Measurements from ENCODE around the gene KLF6.

Gene KLF6

DNA sequence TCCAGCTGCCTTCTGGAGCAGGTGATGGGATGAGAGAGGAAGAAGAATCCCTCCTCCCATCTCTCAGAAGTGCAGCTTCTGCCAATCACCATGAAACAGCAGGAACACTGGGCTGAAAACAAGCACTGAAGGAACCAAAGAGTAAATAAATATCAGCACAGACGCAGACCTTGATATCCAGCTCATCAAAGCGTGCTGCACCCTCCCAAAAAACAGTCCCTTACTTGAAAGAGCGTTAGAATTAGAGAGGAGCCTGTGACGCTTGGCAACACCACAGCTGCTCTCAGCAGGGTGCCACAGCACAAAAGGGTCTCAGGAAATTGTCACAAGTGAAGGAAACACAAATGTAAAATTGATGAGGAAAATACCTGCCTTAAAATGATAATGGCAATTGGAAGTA is 39.5 kb downstream of the KLF6 start:
- H3K27me3 ChIP-seq = no peaks in the 10 kb centered on the region
- DNase-seq = no peak
- TF ChIP-seq, protein P1, sequence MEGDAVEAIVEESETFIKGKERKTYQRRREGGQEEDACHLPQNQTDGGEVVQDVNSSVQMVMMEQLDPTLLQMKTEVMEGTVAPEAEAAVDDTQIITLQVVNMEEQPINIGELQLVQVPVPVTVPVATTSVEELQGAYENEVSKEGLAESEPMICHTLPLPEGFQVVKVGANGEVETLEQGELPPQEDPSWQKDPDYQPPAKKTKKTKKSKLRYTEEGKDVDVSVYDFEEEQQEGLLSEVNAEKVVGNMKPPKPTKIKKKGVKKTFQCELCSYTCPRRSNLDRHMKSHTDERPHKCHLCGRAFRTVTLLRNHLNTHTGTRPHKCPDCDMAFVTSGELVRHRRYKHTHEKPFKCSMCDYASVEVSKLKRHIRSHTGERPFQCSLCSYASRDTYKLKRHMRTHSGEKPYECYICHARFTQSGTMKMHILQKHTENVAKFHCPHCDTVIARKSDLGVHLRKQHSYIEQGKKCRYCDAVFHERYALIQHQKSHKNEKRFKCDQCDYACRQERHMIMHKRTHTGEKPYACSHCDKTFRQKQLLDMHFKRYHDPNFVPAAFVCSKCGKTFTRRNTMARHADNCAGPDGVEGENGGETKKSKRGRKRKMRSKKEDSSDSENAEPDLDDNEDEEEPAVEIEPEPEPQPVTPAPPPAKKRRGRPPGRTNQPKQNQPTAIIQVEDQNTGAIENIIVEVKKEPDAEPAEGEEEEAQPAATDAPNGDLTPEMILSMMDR (IDR thresholded peaks at IDR 0.05; ENCODE audit: low read depth, low read length) = no peak
- H3K4me3 ChIP-seq (ENCODE audit: low read depth, low read length) = no peak overlapping the region
- H3K9me3 ChIP-seq = no peaks in the 10 kb centered on the region
- H3K36me3 ChIP-seq = no peaks in the 10 kb centered on the region
- H3K4me1 ChIP-seq = peaks cover 19% of the 10 kb centered on the region

GRCh38 chr10:3741688-3742461 is 43.1 kb downstream of the KLF6 start:
- no peak overlapping the region for H3K4me3 ChIP-seq (ENCODE audit: low read depth, low read length)
- TF ChIP-seq, protein P1 (IDR thresholded peaks at IDR 0.05; ENCODE audit: low read depth, low read length) = no peak
- no peaks in the 10 kb centered on the region for H3K36me3 ChIP-seq
- H3K27me3 ChIP-seq = no peaks in the 10 kb centered on the region
- H3K9me3 ChIP-seq = no peaks in the 10 kb centered on the region
- no peak for DNase-seq
- peaks cover 12% of the 10 kb centered on the region for H3K4me1 ChIP-seq

- Histone ChIP-seq H3K4me3 (ENCODE audit: low read depth, low read length) (no peak overlapping the region), H3K36me3 (no peaks in the 10 kb centered on the region), H3K9me3 (no peaks in the 10 kb centered on the region), H3K4me1 (peaks cover 6% of the 10 kb centered on the region), H3K27me3 (no peaks in the 10 kb centered on the region)
- DNase-seq = no peak
- TF ChIP-seq, protein P1 (IDR thresholded peaks at IDR 0.05; ENCODE audit: low read depth, low read length) = no peak
Observed at GRCh38 chr10:3740157-3740871, 44.7 kb downstream of the KLF6 start.

DNA sequence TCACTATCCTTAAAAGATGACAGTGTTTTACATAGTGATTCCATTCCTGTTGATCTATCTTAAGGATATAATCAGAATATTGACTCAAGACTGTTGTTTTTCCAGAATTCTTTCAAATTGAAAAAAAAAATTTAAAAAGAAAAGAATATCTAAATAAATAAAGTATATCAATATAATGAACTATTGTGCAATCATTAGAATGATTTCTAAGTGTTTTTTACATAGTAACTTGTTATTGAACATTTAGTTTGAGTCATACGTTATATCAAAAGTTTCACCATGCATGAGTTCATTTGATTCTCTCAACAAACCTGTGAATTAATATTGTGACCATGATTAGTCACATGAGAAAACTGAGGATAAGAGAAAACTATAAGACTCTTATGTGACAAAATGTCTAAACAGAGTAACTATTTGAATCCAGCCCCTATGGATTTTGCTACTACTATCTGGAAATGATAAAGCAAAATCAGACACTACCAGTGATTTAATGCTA is 46.1 kb downstream of the KLF6 start:
- Histone ChIP-seq H3K9me3 (no peaks in the 10 kb centered on the region), H3K27me3 (no peaks in the 10 kb centered on the region), H3K36me3 (no peaks in the 10 kb centered on the region), H3K4me3 (ENCODE audit: low read depth, low read length) (no peak overlapping the region), H3K4me1 (no peaks in the 10 kb centered on the region; the same call in 1 of the 2 replicates)
- no peak for DNase-seq
- TF ChIP-seq, protein P1 (IDR thresholded peaks at IDR 0.05; ENCODE audit: low read depth, low read length) = no peak

DNA sequence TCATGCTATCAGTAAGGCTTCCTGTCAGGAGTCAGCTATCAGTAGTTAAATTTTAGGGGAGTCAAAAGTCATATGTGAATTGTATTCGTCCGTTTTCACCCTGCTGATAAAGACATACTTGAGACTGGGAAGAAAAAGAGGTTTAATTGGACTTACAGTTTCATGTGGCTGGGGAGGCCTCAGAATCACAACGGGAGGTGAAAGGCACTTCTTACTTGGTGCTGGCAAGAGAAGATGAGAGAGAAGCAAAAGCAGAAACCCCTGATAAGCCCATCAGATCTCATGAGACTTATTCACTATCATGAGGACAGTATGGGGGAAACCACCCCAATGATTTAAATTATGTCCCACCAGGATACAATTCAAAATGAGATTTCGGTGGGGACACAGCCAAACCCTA is 47.1 kb downstream of the KLF6 start:
- no peaks in the 10 kb centered on the region; the same call in 1 of the 2 replicates for H3K4me1 ChIP-seq
- no peak for DNase-seq
- no peak overlapping the region for H3K4me3 ChIP-seq (ENCODE audit: low read depth, low read length)

More for the DNA sequence above, 47.1 kb downstream of the KLF6 start:
- TF ChIP-seq, protein P1 (IDR thresholded peaks at IDR 0.05; ENCODE audit: low read depth, low read length) = no peak
- H3K27me3 ChIP-seq = no peaks in the 10 kb centered on the region
- H3K36me3 ChIP-seq = no peaks in the 10 kb centered on the region
- no peaks in the 10 kb centered on the region for H3K9me3 ChIP-seq

Data from BE2C (cell line).